SK-N-SH treated with all-trans-retinoic acid at 6 μM for 48 hours (cell line): ENCODE measurements around the gene H2AZ1.

ENCODE experiments used
- ATAC-seq: fragments of 200-7000 bp; cut with Tn5 transposase; 3 replicates; pipeline ENCODE4 v1.9.1; 2020; ENCODE audit warnings: mild to moderate bottlenecking, moderate library complexity
- BACH2 ChIP-seq: fragments of 250-450 bp; sonication (Bioruptor Pico); IDR thresholded peaks from 2 replicates; pipeline ENCODE4 v1.9.0; 2021; ENCODE audit warnings: mild to moderate bottlenecking, borderline replicate concordance
- CSDC2 ChIP-seq: fragments of 250-450 bp; sonication (Bioruptor Pico); IDR thresholded peaks from 2 replicates; pipeline ENCODE4 v1.5.0; 2020; ENCODE audit warnings: mild to moderate bottlenecking, moderate library complexity
- CSRNP3 ChIP-seq: fragments of 250-450 bp; sonication (Bioruptor Pico); IDR thresholded peaks from 2 replicates; pipeline ENCODE4 v1.5.1; 2021; ENCODE audit warnings: mild to moderate bottlenecking, moderate library complexity
- ESRRG ChIP-seq: fragments of 250-450 bp; sonication (Bioruptor Pico); IDR thresholded peaks from 2 replicates; pipeline ENCODE4 v1.6.1; 2021; ENCODE audit warnings: mild to moderate bottlenecking
- ISL1 ChIP-seq: fragments of 250-450 bp; sonication (Bioruptor Pico); IDR thresholded peaks from 2 replicates; pipeline ENCODE4 v2.1.2; 2022; ENCODE audit warnings: mild to moderate bottlenecking, moderate library complexity
- OSR1 ChIP-seq: fragments of 250-450 bp; sonication (Bioruptor Pico); IDR thresholded peaks from 2 replicates; pipeline ENCODE4 v1.8.0; 2022; ENCODE audit warnings: moderate library complexity, mild to moderate bottlenecking, inconsistent platforms
- POU6F1 ChIP-seq: fragments of 250-450 bp; sonication (Bioruptor Pico); IDR thresholded peaks from 2 replicates; pipeline ENCODE4 v1.8.0; 2021; ENCODE audit warnings: low read depth, mild to moderate bottlenecking, moderate library complexity, borderline replicate concordance
- PPARA ChIP-seq: fragments of 250-450 bp; sonication (Bioruptor Pico); IDR thresholded peaks from 2 replicates; pipeline ENCODE4 v1.5.0; 2020; ENCODE audit warnings: mild to moderate bottlenecking, borderline replicate concordance
- RARB ChIP-seq: fragments of 250-450 bp; sonication (Bioruptor Pico); IDR thresholded peaks from 2 replicates; pipeline ENCODE4 v1.8.0; 2021; ENCODE audit warnings: mild to moderate bottlenecking, moderate library complexity
- SNAI2 ChIP-seq: fragments of 250-450 bp; sonication (Bioruptor Pico); IDR thresholded peaks from 2 replicates; pipeline ENCODE4 v1.5.0; 2020; ENCODE audit warnings: mild to moderate bottlenecking, moderate library complexity
- TCF4 ChIP-seq: fragments of 250-450 bp; sonication (Bioruptor Pico); IDR thresholded peaks from 2 replicates; pipeline ENCODE4 v1.8.0; 2021; ENCODE audit warnings: mild to moderate bottlenecking, moderate library complexity, borderline replicate concordance
- TOX ChIP-seq: fragments of 250-450 bp; sonication (Bioruptor Pico); IDR thresholded peaks from 2 replicates; pipeline ENCODE4 v1.8.0; 2021; ENCODE audit warnings: mild to moderate bottlenecking, moderate library complexity, borderline replicate concordance
- TSHZ2 ChIP-seq: fragments of 250-450 bp; sonication (Bioruptor Pico); IDR thresholded peaks from 2 replicates; pipeline ENCODE4 v1.5.0; 2020; ENCODE audit warnings: mild to moderate bottlenecking, moderate library complexity
- ZFP3 ChIP-seq: fragments of 250-450 bp; sonication (Bioruptor Pico); IDR thresholded peaks from 2 replicates; pipeline ENCODE4 v1.5.0; 2020; ENCODE audit warnings: mild to moderate bottlenecking, moderate library complexity
- ZFP30 ChIP-seq: fragments of 450-650 bp; formaldehyde crosslinking; IDR thresholded peaks from 2 replicates; pipeline ENCODE4 v1.5.0; 2022; ENCODE audit warnings: mild to moderate bottlenecking, moderate library complexity
- ZNF70 ChIP-seq: fragments of 450-650 bp; formaldehyde crosslinking; IDR thresholded peaks from 2 replicates; pipeline ENCODE4 v1.5.0; 2020; ENCODE audit warnings: mild to moderate bottlenecking, moderate library complexity
- ZNF8 ChIP-seq: fragments of 450-650 bp; formaldehyde crosslinking; IDR thresholded peaks from 2 replicates; pipeline ENCODE4 v1.5.0; 2020; ENCODE audit warnings: mild to moderate bottlenecking, moderate library complexity
- TF ChIP-seq, protein P1 (sequence below): fragments of 250-450 bp; sonication (Bioruptor Pico); IDR thresholded peaks from 2 replicates; pipeline ENCODE4 v1.8.0; 2020; ENCODE audit warnings: mild to moderate bottlenecking, moderate library complexity, borderline replicate concordance

The H2AZ1 gene

DNA sequence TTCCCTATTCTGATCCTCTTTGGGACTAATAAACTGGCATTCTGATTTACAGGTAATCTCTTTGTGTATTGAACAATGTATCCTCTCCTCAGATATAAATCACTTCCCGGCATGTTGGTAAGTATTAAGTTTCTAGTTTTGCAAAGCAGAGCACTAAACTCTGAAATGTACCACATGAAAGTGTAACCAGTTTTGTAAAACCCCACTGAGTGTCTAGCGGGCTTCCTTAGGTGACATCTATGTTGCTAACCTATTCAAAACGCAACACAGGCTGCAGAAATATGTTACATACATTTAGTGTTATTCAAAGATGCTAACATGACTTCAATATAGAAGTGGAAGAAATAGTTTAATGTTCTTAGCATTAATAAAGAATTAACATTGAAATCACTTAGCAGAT is 28.9 kb downstream of the H2AZ1 start:
- TF ChIP-seq SNAI2 (CRISPR knock-in tag) (no peak), TSHZ2 (CRISPR knock-in tag) (no peak), ZFP3 (CRISPR knock-in tag) (no peak), ZFP30 (CRISPR knock-in tag) (no peak), ESRRG (no peak), ISL1 (no peak), ZNF8 (CRISPR knock-in tag) (no peak), RARB (CRISPR knock-in tag) (no peak), TCF4 (no peak), ZNF70 (no peak), TOX (CRISPR knock-in tag) (no peak), POU6F1 (CRISPR knock-in tag) (no peak), OSR1 (CRISPR knock-in tag) (no peak), CSRNP3 (CRISPR knock-in tag) (no peak), CSDC2 (no peak), PPARA (CRISPR knock-in tag) (no peak)
- TF ChIP-seq, protein P1, sequence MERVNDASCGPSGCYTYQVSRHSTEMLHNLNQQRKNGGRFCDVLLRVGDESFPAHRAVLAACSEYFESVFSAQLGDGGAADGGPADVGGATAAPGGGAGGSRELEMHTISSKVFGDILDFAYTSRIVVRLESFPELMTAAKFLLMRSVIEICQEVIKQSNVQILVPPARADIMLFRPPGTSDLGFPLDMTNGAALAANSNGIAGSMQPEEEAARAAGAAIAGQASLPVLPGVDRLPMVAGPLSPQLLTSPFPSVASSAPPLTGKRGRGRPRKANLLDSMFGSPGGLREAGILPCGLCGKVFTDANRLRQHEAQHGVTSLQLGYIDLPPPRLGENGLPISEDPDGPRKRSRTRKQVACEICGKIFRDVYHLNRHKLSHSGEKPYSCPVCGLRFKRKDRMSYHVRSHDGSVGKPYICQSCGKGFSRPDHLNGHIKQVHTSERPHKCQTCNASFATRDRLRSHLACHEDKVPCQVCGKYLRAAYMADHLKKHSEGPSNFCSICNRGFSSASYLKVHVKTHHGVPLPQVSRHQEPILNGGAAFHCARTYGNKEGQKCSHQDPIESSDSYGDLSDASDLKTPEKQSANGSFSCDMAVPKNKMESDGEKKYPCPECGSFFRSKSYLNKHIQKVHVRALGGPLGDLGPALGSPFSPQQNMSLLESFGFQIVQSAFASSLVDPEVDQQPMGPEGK (CRISPR knock-in tag): no peak
- no peak for ATAC-seq

DNA sequence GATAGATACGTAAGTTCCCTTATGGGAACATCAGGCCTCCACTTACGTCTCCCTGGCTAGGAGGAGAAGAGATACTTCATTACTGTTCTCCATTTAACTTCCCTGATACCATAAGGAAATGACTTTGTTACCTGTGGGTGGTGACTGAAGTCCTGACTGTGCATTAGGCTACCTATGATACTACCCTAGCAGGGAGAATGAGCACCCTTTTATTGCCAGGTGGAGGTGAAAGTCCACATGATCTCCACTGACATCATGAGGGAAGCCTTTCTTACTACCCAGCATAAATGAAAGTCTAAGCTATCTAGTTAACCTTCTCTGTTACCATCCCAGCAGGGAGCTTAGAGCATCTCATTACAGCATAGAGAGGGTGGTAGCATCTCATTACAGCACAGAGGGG is 31.4 kb downstream of the H2AZ1 start:
- TF ChIP-seq POU6F1 (CRISPR knock-in tag) (no peak), ZNF70 (no peak), BACH2 (no peak), CSRNP3 (CRISPR knock-in tag) (no peak), TSHZ2 (CRISPR knock-in tag) (no peak), OSR1 (CRISPR knock-in tag) (no peak), ZFP3 (CRISPR knock-in tag) (no peak)
- no peak for ATAC-seq
